K562 (cell line): ENCODE data around the gene DNM1. TPM values are rescaled to one million over a fixed set of nuclear protein-coding genes. Genes with fewer than 3 reads are reported as not detected.

Source experiments
- ATAC-seq: fragments of 200-7000 bp; cut with Tn5 transposase; 3 replicates; pipeline ENCODE4 v1.9.1; 2020; ENCODE audit warnings: moderate library complexity
- BruUV-seq: library from RNA; stranded (reverse); fragments of 400-500 nt; replicated peaks from 2 replicates; lab custom pipeline; 2021; lab: Mats Ljungman, UMichigan
- CTCF ChIA-PET: fragments of 300-600 bp; formaldehyde crosslinking; extraction: SDS; loops from one replicate; lab custom pipeline; 2021; ENCODE audit warnings: low intra/inter-chr PET ratio; lab: Yijun Ruan, JAX
- POLR2A ChIA-PET: fragments of 300-600, 350-650 bp; sonication (Branson Sonifier 250); formaldehyde crosslinking; extraction: SDS; loops from one replicate; lab custom pipeline; 2021; ENCODE audit warnings: antibody characterized with exemption, inconsistent platforms; lab: Yijun Ruan, JAX
- DNase-seq, 4 experiments: peaks; one replicate each; pipeline versions ENCODE4 v3.0.0 to v3.0.0-alpha.2; 2011 to 2018; ENCODE audit warnings: low spot score in 3 of 4, mixed read lengths in 3 of 4; ENCODE audit errors: extremely low read depth in 1 of 4
- FAIRE-seq: peaks from 2 replicates; lab custom pipeline; 2011; peaks lifted over from hg19 to GRCh38; lab: Jason Lieb, UNC
- H2AFZ ChIP-seq: 2 replicates; pipeline ENCODE4 v1.6.0; 2011; ENCODE audit warnings: low read depth, low read length, control low read depth, inconsistent platforms
- H3K27ac ChIP-seq: fragments of 200-600 bp; 3 replicates; pipeline ENCODE4 v1.8.0; 2011; ENCODE audit warnings: low read depth, mild to moderate bottlenecking, control low read depth, inconsistent platforms, low read length, moderate library complexity, mixed read lengths; ENCODE audit errors: extremely low read depth
- H3K27me3 ChIP-seq, 2 experiments: fragments of 300-600 bp in 1 of 2; 2 replicates in 1 of 2; 3 replicates in 1 of 2; pipeline versions ENCODE4 v1.6.0 to v1.8.0; 2011; ENCODE audit warnings: inconsistent platforms in 2 of 2, low read length in 2 of 2, mild to moderate bottlenecking in 1 of 2, mixed read lengths in 1 of 2, moderate library complexity in 1 of 2; ENCODE audit not compliant: control insufficient read depth in 2 of 2, insufficient read depth in 2 of 2
- H3K36me3 ChIP-seq: fragments of 300-600 bp; 3 replicates; pipeline ENCODE4 v1.8.0; 2011; ENCODE audit warnings: mild to moderate bottlenecking, low read length, inconsistent platforms; ENCODE audit not compliant: control insufficient read depth, insufficient read depth
- H3K4me1 ChIP-seq, 2 experiments: fragments of 200-600 bp in 1 of 2; replicated peaks in 1 of 2; 2 replicates in 1 of 2; 3 replicates in 1 of 2; pipeline versions ENCODE4 v1.5.1 to v1.8.0; 2011; ENCODE audit warnings: inconsistent platforms in 2 of 2, low read length in 2 of 2, mild to moderate bottlenecking in 1 of 2, mixed read lengths in 1 of 2, moderate library complexity in 1 of 2; ENCODE audit not compliant: control insufficient read depth in 2 of 2, insufficient read depth in 2 of 2
- H3K4me2 ChIP-seq: 2 replicates; pipeline ENCODE4 v1.6.1; 2011; ENCODE audit warnings: low read length, control low read depth, inconsistent platforms, mixed read lengths; ENCODE audit not compliant: insufficient read depth
- H3K4me3 ChIP-seq: fragments of 200-600 bp; sonication (generic), shearing (Covaris generic); 2 replicates; pipeline ENCODE4 v1.5.1; 2016; ENCODE audit warnings: control low read depth, inconsistent platforms
- H3K79me2 ChIP-seq: fragments of 200-600 bp; 3 replicates; pipeline ENCODE4 v1.8.0; 2011; ENCODE audit warnings: low read length, inconsistent platforms; ENCODE audit not compliant: control insufficient read depth, insufficient read depth
- H3K9ac ChIP-seq, 2 experiments: 2 replicates each; pipeline versions ENCODE4 v1.6.0 to v1.6.1; 2011; ENCODE audit warnings: low read depth in 2 of 2, low read length in 2 of 2, control low read depth in 1 of 2, inconsistent platforms in 1 of 2, mild to moderate bottlenecking in 1 of 2, mixed read lengths in 1 of 2; ENCODE audit not compliant: insufficient read depth in 1 of 2
- H3K9me1 ChIP-seq: one replicate; pipeline ENCODE4 v1.6.0; 2011; ENCODE audit warnings: inconsistent platforms, mild to moderate bottlenecking, low read length, moderate library complexity; ENCODE audit not compliant: control insufficient read depth, insufficient read depth
- H3K9me3 ChIP-seq: replicated peaks from 2 replicates; pipeline ENCODE4 v1.5.1; 2011; ENCODE audit warnings: low read depth, low read length, inconsistent platforms; ENCODE audit not compliant: control insufficient read depth, insufficient read depth
- H4K20me1 ChIP-seq: replicated peaks from 2 replicates; pipeline ENCODE4 v1.6.1; 2011; ENCODE audit warnings: low read length, inconsistent platforms, mixed read lengths; ENCODE audit not compliant: control insufficient read depth, insufficient read depth
- MYBL2 ChIP-seq, 2 experiments: fragments of 450-650 bp in 1 of 2; sonication (generic) in 1 of 2; formaldehyde crosslinking in 1 of 2; IDR thresholded peaks; 2 replicates each; pipeline versions ENCODE4 v1.6.1 to v1.8.1; 2017 to 2022; ENCODE audit warnings: borderline replicate concordance in 1 of 2, inconsistent platforms in 1 of 2, low read depth in 1 of 2, mild to moderate bottlenecking in 1 of 2, missing genetic modification reagents in 1 of 2, moderate library complexity in 1 of 2
- NR4A1 ChIP-seq, 2 experiments: fragments of 250-450 bp in 1 of 2; fragments of 450-650 bp in 1 of 2; sonication (Bioruptor Pico) in 1 of 2; IDR thresholded peaks; 2 replicates each; pipeline versions ENCODE4 v1.4.0 to v1.6.1; 2016 to 2020; ENCODE audit warnings: mild to moderate bottlenecking in 2 of 2, missing compliant biosample characterization in 1 of 2, missing genetic modification characterization in 1 of 2, moderate library complexity in 1 of 2
- RBFOX2 ChIP-seq: fragments of 200-400 bp; formaldehyde crosslinking; IDR thresholded peaks from 2 replicates; pipeline ENCODE4 v1.6.1; 2017; ENCODE audit warnings: low read depth, mild to moderate bottlenecking, low read length, moderate library complexity
- ZBTB7A ChIP-seq: IDR thresholded peaks from 2 replicates; pipeline ENCODE4 v1.6.1; 2011; ENCODE audit warnings: low read depth, mild to moderate bottlenecking, low read length, moderate library complexity, borderline replicate concordance; ENCODE audit not compliant: control insufficient read depth
- ZNF133 ChIP-seq: fragments of 250-450 bp; sonication (Bioruptor Pico); IDR thresholded peaks from 2 replicates; pipeline ENCODE4 v1.4.0; 2020; ENCODE audit warnings: mild to moderate bottlenecking
- ZNF436 ChIP-seq: fragments of 250-450, 450-650 bp; sonication (Bioruptor Pico); formaldehyde crosslinking; IDR thresholded peaks from 2 replicates; pipeline ENCODE4 v1.7.0; 2020; ENCODE audit warnings: mild to moderate bottlenecking
- ZNF699 ChIP-seq: fragments of 250-450 bp; sonication (Bioruptor Pico); IDR thresholded peaks from 2 replicates; pipeline ENCODE4 v1.8.0; 2021; ENCODE audit warnings: mild to moderate bottlenecking, moderate library complexity; ENCODE audit not compliant: insufficient replicate concordance
- WGBS: fragments of 100-300 bp; shearing (Covaris generic); methylation state at CpG from one replicate; pipeline ENCODE4 v1.1.6; 2016; ENCODE audit warnings: low coverage, mixed read lengths; ENCODE audit not compliant: insufficient coverage; ENCODE audit errors: missing lambda C conversion rate; 5-methylcytosine and 5-hydroxymethylcytosine counted together
- in situ Hi-C: fragments of 300-500 bp; cut with MboI; formaldehyde crosslinking; loops from 4 replicates; pipeline ENCODE4 v1.15.0; 2018; ENCODE audit warnings: inconsistent platforms, mixed read lengths
- intact Hi-C: fragments of 100-400 bp; cut with micrococcal nuclease; formaldehyde crosslinking; loops from 2 replicates; pipeline ENCODE4 v1.14.2; 2022
- polyA plus RNA-seq, 8 experiments: library from polyadenylated mRNA; depleted of rRNA in 4 of 8; stranded (reverse) in 5 of 8; unstranded in 3 of 8; fragments of >200 nt; fragmentation: Nextera tagmentation in 2 of 8; fragmentation: Illumina TruSeq in 1 of 8; extraction: Ambion mirVana in 2 of 8; extraction: Trizol in 1 of 8; gene quantifications; 2 replicates each; pipeline versions ENCODE4 v1.2.1 to v1.2.3, GENCODE V29; 2011 to 2014; ENCODE audit warnings: inconsistent platforms in 1 of 8, missing spikeins in 1 of 8
- total RNA-seq, 7 experiments: library from RNA; depleted of rRNA in 6 of 7; stranded (reverse); fragments of >200 nt in 6 of 7; fragmentation: Illumina TruSeq in 2 of 7; extraction: Trizol in 2 of 7; gene quantifications; 2 replicates each; pipeline versions ENCODE4 v1.2.1 to v1.2.3, GENCODE V29; 2011 to 2021; ENCODE audit warnings: low replicate concordance in 1 of 7
- TF ChIP-seq, protein P1 (sequence below): fragments of 250-450 bp; sonication (Bioruptor Pico); IDR thresholded peaks from 2 replicates; pipeline ENCODE4 v1.5.0; 2021

DNM1 gene
- total and polyA plus RNA-seq, 9 of the 15 experiments (the other 6 are each of a cell fraction or from before 2014, with no cell fraction given), result 0.39 to 23.1 (median 9.1) TPM

DNA sequence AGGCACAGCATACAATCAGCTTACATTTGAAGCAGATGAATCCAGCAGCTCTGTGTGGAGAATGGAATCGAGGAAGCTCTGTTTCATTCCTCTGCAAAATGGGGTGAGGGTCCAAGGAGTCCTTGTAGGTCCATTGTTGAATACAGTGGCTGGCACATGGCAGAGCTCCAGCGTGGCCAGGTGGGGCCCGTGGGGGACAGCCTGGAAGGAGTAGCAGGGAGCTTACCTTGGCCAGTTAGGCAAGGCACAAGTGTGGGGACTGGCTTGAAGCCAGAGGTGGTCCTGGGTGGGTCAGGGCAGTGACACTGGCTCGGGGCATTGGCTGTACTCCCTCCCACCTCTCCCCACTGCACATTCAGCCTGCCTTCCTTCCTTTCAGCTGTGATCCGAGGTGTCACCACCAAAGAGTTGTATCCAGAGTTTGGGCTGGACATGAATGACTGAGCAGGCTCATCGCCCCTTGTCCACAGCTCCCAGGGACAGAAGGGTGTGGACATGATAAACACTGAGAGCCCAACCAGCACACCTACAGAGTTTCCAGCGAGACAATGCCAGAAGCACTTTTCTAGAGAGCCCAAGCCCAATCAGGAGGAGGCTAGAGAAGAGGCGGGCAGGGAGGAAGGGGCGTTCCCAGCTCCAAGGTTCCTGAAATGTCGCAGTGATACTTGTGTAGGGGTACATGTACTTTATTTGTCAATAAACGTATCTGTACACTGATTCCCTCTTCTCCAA is 85.3 kb downstream of the DNM1 start:
- FAIRE-seq (no peak), ATAC-seq (no peak; the same call in 2 of the 3 replicates), DNase-seq (peak in 2 of 4 experiments; percentile 15 to 29)
- Histone ChIP-seq H3K79me2 (no peaks in the 10 kb centered on the region), H3K36me3 (peaks cover 30% of the 10 kb centered on the region), H3K4me2 (no peak overlapping the region), H3K9ac (peak overlapping the region in 1 of 2 experiments; percentile 80; a peak in 2 of 4 replicates), H3K4me3 (no peak overlapping the region), H3K9me3 (no peaks in the 10 kb centered on the region), H2AFZ (no peak overlapping the region), H3K9me1 (no peaks in the 10 kb centered on the region), H4K20me1 (no peaks in the 10 kb centered on the region; the same call in 1 of the 2 replicates), H3K4me1 (peaks cover 0 to 5% of the 10 kb centered on the region in 2 experiments; a peak in 1 of 5 replicates), H3K27me3 (no peaks in the 10 kb centered on the region), H3K27ac (no peak overlapping the region)
- POLR2A ChIA-PET, result interaction anchor here (0.6 to 5.5 kb wide), 11 partner anchors 8 to 1486 kb away, joined by 3 to 35 read pairs (median 3); partner anchors contain the start of genes GOLGA2 and SWI5
- 0 out of 2 replicates have a peak, but pooled peaks have one; percentile 22 for TF ChIP-seq NR4A1 (CRISPR knock-in tag; IDR thresholded peaks at IDR 0.05)
- TF ChIP-seq NR4A1 (tag; IDR thresholded peaks at IDR 0.05), result no peak
- TF ChIP-seq MYBL2 (IDR thresholded peaks at IDR 0.05; ENCODE audit: low read depth), result no peak
- no peak for TF ChIP-seq MYBL2 (CRISPR knock-in tag; IDR thresholded peaks at IDR 0.05; ENCODE audit: borderline replicate concordance)
- no peak for TF ChIP-seq ZNF436 (CRISPR knock-in tag)
- TF ChIP-seq ZNF133 (CRISPR knock-in tag), result 0 out of 2 replicates have a peak, but pooled peaks have one; percentile 40
- TF ChIP-seq, protein P1, sequence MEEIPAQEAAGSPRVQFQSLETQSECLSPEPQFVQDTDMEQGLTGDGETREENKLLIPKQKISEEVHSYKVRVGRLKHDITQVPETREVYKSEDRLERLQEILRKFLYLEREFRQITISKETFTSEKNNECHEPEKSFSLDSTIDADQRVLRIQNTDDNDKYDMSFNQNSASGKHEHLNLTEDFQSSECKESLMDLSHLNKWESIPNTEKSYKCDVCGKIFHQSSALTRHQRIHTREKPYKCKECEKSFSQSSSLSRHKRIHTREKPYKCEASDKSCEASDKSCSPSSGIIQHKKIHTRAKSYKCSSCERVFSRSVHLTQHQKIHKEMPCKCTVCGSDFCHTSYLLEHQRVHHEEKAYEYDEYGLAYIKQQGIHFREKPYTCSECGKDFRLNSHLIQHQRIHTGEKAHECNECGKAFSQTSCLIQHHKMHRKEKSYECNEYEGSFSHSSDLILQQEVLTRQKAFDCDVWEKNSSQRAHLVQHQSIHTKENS (CRISPR knock-in tag), result no peak
- no peak for TF ChIP-seq ZNF699 (CRISPR knock-in tag)
- TF ChIP-seq RBFOX2, result peak; percentile 46
- peak; percentile 31; the same call in 1 of the 2 replicates for TF ChIP-seq ZBTB7A
- BruUV-seq, result TSS peak; percentile 26
- in situ Hi-C loops (loop anchor here (25.0 kb wide), 1 partner anchor 1499 kb away; no protein-coding TSS in a partner anchor), intact Hi-C loops (no loop called here)
- 57% methylated on average over 11 of the region's 11 CpGs for WGBS
- CTCF ChIA-PET, result no interaction called here
